NCI-H1436 (cell line): ENCODE data around the gene SIDT2.
"Not testable (repeated sequence)": the region's sequence is repeated elsewhere in the genome, so short reads cannot be mapped to it uniquely, and the experiment has no call there.

Experiments used
- DNase-seq: peaks from one replicate; lab custom pipeline; 2025; lab: John Stamatoyannopoulos, UW

Gene SIDT2

GRCh38 chr11:117178210-117179034, at the start of gene SIDT2:
SIDT2 (plus strand) TSS chr11:117178743; CDS start chr11:117179264, 521 bp downstream.
- peak; percentile 81 for DNase-seq

GRCh38 chr11:117130396-117130795, 48.1 kb upstream of the SIDT2 start:
- not testable (repeated sequence) for DNase-seq

DNA sequence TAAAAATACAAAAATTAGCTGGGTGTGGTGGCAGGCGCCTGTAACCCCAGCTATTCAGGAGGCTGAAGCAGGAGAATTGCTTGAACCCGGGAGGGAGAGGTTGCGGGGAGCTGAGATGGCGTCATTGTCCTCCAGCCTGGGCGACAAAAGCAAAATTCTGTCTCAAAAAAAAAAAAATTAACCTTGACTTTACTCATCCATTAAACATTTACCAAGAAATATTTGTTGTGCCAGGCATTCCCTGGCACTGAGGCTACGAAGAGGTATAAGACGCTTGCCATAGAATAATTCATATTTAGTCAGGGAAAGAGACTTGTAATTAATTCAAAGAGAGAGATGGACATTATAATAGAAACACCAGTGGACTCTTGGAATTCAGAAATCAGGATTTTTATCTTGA, 47.7 kb upstream of the SIDT2 start:
- no peak for DNase-seq

- no peak for DNase-seq
These were observed 44.1 kb upstream of the SIDT2 start for GRCh38 chr11:117134431-117134830.

GRCh38 chr11:117134979-117135378, 43.6 kb upstream of the SIDT2 start:
- not testable (repeated sequence) for DNase-seq

- DNase-seq, result not testable (repeated sequence)
These were observed 41.1 kb upstream of the SIDT2 start for GRCh38 chr11:117137223-117138086.

- peak; percentile 20 for DNase-seq
These were observed 35.2 kb upstream of the SIDT2 start for GRCh38 chr11:117143390-117143789.

DNA sequence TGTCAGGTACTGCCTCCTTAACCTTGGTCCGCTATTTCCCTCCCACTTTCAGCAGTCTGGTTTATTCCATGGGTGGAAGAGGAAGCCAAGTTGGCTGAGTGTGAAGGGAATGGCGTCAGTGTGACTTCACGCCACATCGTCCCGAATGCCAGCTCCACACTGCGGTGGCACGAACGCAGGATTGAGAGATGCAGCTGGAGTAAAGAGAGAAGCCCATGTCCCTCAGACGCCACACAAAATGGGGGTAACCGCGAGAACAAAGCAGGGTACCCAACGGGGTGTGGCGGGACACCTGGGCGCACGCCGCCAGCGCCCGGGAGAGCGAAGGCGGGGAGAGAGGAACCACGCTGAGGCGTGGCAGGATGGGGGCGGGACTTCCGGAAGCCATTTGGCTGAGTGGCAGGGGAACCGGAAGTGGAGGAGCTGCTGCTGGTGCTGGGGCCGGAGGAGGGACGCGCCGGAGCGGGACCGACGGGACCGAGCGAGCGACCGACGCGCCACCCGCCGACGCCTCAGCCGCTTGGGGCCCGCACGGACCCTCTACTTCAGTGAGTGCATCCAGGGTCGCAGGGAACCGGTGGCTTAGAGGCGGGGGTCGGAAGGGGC, 34.6 kb upstream of the SIDT2 start, which contains the start of gene PAFAH1B2:
Gene PAFAH1B2, plus strand, starts transcription at position 417 of the 606 bp plus-strand sequence. CDS start 8,161 bp downstream, outside the sequence.
- DNase-seq, result peak; percentile 89

DNA sequence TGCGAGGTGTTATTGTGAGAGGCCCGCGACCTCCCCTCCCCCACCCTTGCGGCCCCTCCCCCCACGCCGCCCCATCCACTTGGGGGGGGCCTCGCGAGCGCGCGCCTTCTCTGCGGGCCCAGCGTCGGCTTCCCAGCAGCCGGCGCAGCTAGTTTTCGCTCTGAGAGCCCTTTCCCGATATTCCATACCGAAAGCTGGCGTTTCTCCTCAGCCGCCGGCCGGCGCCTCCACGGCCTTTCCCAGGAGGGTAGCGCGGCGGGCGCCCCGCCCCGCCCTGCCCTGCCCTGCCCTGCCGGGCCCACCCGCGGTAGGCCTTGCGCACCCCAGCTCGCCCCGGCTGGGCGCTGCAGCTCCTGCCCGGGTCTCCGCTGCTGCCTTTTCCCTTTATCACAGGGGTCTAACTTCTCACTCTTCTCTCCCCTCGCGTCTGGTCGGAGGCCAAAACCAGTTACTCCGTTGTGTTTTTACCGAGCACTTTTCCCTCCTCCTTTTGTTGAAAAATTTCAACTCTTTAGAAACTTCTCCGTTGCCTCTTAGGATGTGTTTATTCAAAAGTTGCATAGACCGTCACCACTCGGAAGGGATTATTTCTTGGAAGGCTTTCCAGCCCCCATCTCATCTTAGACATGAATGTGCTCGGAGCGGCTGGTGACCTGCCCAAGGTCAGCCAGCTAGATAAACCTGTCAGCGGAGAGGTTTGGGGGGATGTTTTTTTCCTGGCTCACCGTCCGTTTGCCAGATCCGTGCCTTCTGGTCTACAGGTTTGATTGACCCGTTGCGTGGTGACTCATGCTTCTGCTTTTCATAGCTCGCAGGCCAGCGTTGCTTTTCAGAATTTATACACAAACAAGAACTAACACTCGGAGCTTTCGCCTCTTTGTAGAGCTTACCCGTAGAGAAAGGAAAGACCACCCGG, 33.8 kb upstream of the SIDT2 start:
- DNase-seq, result peak; percentile 54

DNA sequence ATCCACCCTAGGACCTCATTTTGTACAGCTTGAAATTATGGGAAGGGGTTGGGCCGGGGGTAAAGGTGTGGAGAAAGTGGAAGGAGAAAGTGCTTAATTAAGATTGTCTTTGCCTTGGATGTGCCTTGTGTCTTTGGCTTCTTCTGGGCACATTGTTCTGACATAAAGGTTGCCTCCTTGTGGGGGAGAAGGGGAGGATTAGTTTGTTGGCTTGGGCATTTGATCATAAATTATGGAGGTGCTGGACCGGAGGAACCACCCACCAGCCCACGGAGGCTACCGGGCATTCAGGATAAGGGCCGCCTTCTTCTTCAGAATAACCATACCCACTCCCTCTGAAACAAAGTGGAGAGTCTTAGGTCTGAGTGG, 33.2 kb upstream of the SIDT2 start:
- no peak for DNase-seq

GRCh38 chr11:117146521-117146920, 32.0 kb upstream of the SIDT2 start:
- no peak for DNase-seq

GRCh38 chr11:117152066-117152465, 26.5 kb upstream of the SIDT2 start:
- no peak for DNase-seq

DNA sequence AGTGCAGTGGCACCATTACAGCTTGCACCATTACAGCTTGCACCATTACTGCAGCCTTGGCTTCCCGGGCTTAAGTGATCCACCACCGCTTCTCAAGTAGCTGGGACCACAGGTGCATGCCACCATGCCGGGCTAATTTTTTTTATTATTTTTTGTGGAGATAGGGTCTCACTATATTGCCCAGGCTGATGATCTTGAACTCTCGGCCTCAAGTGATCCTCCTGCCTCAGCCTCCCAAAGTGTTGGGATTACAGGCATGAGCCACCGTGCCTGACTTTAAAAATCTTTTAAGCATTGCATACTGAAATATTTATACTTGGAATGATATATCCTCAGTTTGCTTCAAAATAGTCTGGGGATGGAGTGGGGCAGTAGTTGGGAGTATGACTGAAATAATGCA, 24.1 kb upstream of the SIDT2 start:
- DNase-seq, result no peak

- no peak for DNase-seq
These were observed 21.0 kb upstream of the SIDT2 start for GRCh38 chr11:117157507-117157906.

- DNase-seq, result no peak
These were observed 18.7 kb upstream of the SIDT2 start for GRCh38 chr11:117159892-117160291.

DNA sequence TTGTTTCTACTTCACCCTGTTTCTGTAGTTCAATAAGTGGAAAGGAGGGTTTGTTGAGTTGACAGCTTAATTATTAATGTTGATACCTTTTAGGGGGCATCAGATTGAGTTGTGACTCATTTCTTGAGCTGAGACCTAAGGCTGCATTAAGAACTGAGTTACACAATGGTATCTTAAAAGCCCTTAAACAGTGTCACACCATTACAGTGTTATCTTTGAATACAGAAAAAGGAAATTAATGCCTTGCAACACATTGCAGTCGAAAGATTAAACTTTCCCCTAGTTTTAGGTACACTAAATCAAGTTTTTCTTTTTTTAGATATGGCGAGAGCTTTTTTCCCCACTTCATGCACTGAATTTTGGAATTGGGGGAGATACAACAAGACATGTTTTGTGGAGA, 17.7 kb upstream of the SIDT2 start:
- DNase-seq, result no peak

GRCh38 chr11:117166491-117166890, 12.1 kb upstream of the SIDT2 start:
- DNase-seq, result no peak

- DNase-seq, result no peak
These were observed 8.8 kb upstream of the SIDT2 start for GRCh38 chr11:117169736-117170135.

DNA sequence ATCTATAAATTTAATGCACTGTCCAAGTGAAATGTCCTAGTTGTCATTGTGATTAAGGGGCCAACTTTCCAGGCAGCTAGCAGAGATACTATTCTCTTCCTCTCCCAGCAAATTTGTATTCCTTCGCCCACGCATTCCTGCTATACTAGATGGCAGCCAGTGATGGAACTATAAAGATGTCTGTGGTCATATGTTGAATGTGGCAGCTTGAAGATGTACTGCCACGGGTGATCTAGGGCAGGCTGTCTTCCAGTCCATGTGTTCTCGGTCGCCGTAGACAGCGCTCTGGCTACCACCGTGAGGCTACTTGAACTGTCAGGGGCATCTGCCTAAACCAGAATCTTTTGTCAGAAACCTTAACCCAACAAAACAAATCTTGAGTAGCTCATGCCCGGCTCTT, 8.3 kb upstream of the SIDT2 start:
- no peak for DNase-seq

- no peak for DNase-seq
These were observed 7.5 kb upstream of the SIDT2 start for GRCh38 chr11:117171007-117171403.

DNA sequence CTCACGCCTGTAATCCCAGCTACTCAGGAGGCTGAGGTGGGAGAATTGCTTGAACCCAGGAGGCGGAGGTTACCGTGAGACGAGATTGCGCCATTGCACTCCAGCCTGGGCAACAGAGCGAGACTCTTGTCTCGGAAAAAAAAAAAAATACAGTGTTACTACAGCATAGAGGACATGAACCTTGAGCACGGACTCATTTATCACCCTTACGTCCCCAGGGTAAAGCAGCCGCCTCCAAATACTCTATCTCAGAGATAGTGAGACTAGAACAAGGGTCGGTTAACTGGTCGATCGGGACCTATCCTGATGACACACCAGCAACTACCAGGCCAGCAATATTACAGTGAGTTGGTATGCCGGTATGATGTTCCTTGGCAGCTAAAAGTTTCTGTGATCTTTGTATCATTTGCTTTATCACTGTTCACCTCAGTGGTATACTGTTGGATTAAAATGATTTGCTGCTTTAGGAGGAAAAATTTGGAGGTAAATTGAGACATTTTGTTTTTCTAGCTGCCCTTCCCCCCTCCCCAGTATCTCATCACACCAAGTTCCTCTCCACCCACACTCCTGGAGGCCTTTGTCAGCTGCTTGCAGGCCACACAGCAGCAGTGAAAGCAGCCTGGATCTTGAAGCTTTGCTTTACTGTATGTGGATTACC, 7.0 kb upstream of the SIDT2 start:
- DNase-seq, result no peak
